Peyer's patch (tissue), 4 donors: ENCODE measurements around the gene GNPTG.

ENCODE experiments used
- POLR2A ChIP-seq, 2 donors: fragments of 450-650 bp; IDR thresholded peaks; one replicate each; pipeline ENCODE4 v1.5.1; 2017; ENCODE audit warnings: antibody characterized with exemption in 2 of 2, mild to moderate bottlenecking in 2 of 2, moderate library complexity in 2 of 2
- TF ChIP-seq, protein P1 (sequence below), 6 experiments: fragments of 450-650 bp in 4 of 6; fragments of 200-600 bp in 2 of 6; sonication (generic) in 1 of 6; IDR thresholded peaks; one replicate each; pipeline ENCODE4 v1.5.1; 2017 to 2019; ENCODE audit warnings: antibody characterized with exemption in 6 of 6, mild to moderate bottlenecking in 3 of 6, moderate library complexity in 1 of 6

DNA sequence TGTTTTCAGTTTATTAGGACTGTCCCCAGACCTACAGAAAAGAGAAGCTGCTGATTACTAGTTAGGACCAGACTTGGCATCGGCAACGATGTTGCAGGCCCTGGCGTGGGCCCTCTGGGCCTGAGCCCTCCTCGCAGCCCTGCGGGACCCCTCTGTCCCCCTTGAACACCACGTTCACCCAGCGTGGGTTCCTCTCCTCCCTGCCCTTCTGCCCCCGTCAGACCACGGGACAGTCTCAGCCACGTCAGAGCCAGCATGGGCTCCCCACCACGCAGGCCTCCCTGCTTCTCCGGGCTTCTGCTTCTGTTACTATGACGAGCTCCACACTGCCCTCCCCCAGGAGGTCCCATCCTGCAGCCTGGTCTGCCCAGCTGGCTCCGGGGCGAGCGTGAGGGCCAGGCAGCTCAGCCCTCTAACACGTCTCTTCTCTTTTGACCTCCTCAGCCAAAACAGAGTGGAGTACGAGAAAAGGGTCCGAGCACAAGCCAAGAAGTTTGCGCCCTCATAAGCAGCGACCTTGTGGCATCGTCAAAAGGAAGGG is 27.4 kb upstream of the GNPTG start:
- no peak for TF ChIP-seq POLR2A (IDR thresholded peaks at IDR 0.05)
- TF ChIP-seq, protein P1, sequence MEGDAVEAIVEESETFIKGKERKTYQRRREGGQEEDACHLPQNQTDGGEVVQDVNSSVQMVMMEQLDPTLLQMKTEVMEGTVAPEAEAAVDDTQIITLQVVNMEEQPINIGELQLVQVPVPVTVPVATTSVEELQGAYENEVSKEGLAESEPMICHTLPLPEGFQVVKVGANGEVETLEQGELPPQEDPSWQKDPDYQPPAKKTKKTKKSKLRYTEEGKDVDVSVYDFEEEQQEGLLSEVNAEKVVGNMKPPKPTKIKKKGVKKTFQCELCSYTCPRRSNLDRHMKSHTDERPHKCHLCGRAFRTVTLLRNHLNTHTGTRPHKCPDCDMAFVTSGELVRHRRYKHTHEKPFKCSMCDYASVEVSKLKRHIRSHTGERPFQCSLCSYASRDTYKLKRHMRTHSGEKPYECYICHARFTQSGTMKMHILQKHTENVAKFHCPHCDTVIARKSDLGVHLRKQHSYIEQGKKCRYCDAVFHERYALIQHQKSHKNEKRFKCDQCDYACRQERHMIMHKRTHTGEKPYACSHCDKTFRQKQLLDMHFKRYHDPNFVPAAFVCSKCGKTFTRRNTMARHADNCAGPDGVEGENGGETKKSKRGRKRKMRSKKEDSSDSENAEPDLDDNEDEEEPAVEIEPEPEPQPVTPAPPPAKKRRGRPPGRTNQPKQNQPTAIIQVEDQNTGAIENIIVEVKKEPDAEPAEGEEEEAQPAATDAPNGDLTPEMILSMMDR (IDR thresholded peaks at IDR 0.05): no peak
